Measurements from ENCODE around the gene NIPAL1.

The NIPAL1 gene

GRCh38 chr4:48068182-48068581 is 51.6 kb downstream of the NIPAL1 start:
- no peak for DNase-seq

DNA sequence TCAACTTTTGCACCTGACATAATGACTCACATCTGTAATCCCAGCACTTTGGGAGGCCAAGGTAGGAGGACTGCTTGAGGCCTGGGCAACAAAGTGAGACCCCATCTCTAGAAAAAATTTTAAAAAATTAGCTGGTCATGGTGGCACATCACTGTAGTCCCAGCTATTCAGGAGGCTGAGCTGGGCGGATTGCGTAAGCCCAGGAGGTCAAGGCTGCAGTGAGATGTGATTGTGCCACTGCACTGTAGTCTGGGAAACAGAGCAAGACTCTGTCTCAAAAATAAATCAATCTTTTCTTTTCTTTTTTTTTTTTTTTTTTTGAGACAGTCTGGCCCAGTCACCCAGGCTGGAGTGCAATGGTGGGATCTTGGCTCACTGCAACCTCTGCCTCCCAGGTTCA is 52.5 kb downstream of the NIPAL1 start:
- DNase-seq = no peak

GRCh38 chr4:48071191-48071590 is 54.6 kb downstream of the NIPAL1 start:
- DNase-seq = no peak

DNA sequence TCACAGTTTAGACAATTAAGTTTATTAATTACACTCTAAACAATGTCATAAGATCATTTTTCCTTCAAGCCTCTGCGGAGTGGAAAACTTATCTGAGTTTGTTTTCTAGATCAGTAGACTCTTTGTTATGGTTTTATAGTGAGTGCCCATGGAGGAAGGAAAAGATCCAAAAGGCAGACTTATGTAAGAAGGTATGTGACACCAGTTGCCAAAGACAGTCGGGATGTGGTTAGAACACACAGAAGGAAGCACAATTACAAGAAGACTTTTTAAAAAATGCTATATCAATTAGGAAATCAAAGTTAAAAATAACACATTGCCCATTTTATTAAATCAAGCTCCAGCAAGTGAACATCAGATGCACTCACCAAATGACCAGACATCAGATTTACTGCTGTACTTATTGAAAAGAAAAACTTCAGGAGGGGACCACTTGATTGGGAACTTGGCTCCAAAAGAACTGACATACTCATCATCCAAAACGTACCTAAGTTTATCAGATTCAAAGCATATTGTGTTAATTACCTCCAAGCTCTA is 57.1 kb downstream of the NIPAL1 start:
- DNase-seq = no peak

DNA sequence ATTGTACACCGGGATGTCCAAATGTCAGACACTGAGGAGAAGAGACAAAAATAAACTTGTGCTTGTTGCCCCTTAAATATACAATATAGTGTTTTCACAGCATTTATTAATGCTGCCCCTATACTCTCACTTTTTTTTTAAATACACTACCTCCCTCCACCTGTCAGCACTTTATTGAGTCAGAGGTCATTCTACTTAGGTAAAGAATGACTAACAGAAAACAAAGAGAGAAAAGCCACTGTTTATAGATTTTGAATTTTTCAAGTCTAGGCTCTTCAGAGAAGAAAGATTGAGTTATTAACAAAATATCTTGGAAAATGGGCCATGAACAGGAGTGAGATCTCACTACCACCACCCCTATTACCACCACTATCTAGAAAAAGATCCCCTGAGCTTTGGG is 58.1 kb downstream of the NIPAL1 start:
- DNase-seq = no peak

DNA sequence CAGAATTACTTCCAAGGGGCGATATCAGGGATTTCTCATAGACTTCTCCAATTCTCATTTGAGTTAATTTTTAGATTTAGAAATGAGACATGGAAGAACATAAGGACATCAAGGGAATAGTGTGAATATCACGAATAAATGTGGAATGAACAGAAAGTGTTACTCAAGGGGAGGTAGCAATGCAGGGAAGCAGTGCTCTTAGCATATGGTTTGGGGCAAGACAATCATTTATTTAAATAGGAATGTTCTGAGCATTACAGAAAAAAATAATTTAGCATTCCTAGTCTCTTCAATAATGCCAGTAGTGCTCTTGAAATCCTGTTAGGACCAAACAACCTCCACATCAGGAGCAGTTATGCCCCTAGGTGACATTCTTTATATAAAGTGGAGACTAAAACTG is 61.9 kb downstream of the NIPAL1 start:
- DNase-seq = no peak

DNA sequence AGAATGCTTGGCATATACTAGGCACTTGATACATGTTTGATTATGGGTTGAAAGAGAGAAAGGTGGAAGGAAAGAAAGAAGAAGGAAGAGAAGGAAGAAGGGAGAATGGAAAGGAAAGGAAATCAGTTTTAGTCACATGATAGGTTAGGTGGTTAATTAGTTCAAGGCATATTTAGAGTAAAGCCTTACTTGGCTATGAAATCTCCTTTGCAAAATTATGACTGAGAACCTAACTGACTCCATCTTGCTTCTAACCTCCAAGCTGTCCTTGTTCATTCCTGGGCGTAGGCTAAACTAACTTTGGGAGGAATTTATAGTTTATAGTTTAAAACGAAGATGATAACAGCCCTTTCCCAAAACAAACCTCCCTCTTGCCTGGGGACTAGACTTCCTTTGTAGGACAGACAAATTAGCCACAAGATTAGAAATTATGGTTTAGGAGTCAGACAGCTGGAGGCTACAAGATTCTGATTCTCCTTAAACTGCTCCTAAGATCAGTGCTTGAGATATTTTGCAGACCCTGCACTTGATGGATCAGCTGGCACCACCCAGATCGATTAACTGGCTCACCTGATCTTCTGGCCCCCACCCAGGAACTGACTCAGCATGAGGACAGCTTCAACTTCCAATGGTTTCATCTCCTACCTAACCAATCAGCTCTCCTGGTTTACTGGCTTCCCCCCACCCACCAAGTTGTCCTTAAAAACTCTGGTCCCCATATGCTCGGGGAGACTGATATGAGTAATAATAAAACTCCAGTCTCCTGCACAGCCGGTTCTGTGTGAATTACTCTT is 62.5 kb downstream of the NIPAL1 start:
- no peak for DNase-seq

DNA sequence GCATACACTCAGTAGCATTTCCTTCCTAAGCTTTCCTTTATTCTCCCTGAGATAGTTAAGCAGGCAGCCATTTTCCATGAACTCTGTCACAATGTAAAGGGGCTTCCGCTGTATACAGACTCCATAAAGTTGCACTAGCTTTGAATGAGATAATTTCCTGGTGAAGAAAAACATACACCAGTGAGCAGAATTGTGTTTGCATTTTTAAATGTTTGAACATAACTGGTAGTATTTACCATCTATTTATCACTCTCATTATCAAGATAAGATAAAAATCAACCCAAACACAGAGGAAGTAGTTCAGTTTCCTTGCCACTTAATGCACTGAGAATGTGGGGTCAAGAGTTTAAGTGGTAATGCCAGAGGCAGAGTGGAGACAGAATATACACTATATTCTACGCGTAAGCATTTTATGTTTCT is 63.4 kb downstream of the NIPAL1 start:
- DNase-seq = no peak

GRCh38 chr4:48081196-48081595 is 64.6 kb downstream of the NIPAL1 start:
- no peak for DNase-seq

GRCh38 chr4:48082956-48083355 is 66.4 kb downstream of the NIPAL1 start:
- DNase-seq = no peak

- no peak for DNase-seq
These were observed 69.4 kb downstream of the NIPAL1 start for GRCh38 chr4:48085821-48086589.
